GM18508 (cell line): ENCODE data around the gene INSYN1.
"Not testable (repeated sequence)": the region's sequence is repeated elsewhere in the genome, so short reads cannot be mapped to it uniquely, and the experiment has no call there.

Experiments
- ATAC-seq: cut with Tn5 transposase; IDR thresholded peaks from one replicate; pipeline ENCODE4 v1.9.1; 2021; ENCODE audit warnings: moderate number of reproducible peaks; ENCODE audit not compliant: insufficient read depth, unreplicated experiment

The INSYN1 gene

GRCh38 chr15:73753250-73754130 is at the start of gene INSYN1:
TSS of gene INSYN1 (minus strand) at chr15:73753351. CDS start at chr15:73751130, 2,221 bp downstream.
- no peak for ATAC-seq

- ATAC-seq, result no peak
Observed at GRCh38 chr15:73802431-73803041, 49.4 kb upstream of the INSYN1 start.

- ATAC-seq, result no peak
Observed at GRCh38 chr15:73800662-73801345, 47.7 kb upstream of the INSYN1 start.

- no peak for ATAC-seq
Observed at GRCh38 chr15:73799466-73799865, 46.3 kb upstream of the INSYN1 start.

GRCh38 chr15:73797366-73798158 is 44.4 kb upstream of the INSYN1 start:
- ATAC-seq, result no peak

GRCh38 chr15:73796331-73796831 is 43.2 kb upstream of the INSYN1 start:
- no peak for ATAC-seq

GRCh38 chr15:73794443-73795133 is 41.4 kb upstream of the INSYN1 start:
- no peak for ATAC-seq

- ATAC-seq, result not testable (repeated sequence)
Observed at GRCh38 chr15:73792899-73793541, 39.9 kb upstream of the INSYN1 start.

- ATAC-seq, result no peak
Observed at GRCh38 chr15:73792415-73792814, 39.3 kb upstream of the INSYN1 start.

- no peak for ATAC-seq
Observed at GRCh38 chr15:73789521-73790240, 36.5 kb upstream of the INSYN1 start.

- ATAC-seq, result no peak
Observed at GRCh38 chr15:73787621-73788020, 34.5 kb upstream of the INSYN1 start.

GRCh38 chr15:73786538-73786937 is 33.4 kb upstream of the INSYN1 start:
- no peak for ATAC-seq

GRCh38 chr15:73785256-73786014 is 32.3 kb upstream of the INSYN1 start:
- ATAC-seq, result not testable (repeated sequence)

GRCh38 chr15:73784291-73784690 is 31.1 kb upstream of the INSYN1 start:
- ATAC-seq, result no peak

GRCh38 chr15:73782344-73782959 is 29.3 kb upstream of the INSYN1 start:
- ATAC-seq, result no peak

- no peak for ATAC-seq
Observed at GRCh38 chr15:73781038-73781925, 28.1 kb upstream of the INSYN1 start.
